HEK293 (cell line): ENCODE data around the gene SLC30A7.

ENCODE experiments used
- CTCF ChIA-PET: fragments of 350-600 bp; formaldehyde crosslinking; extraction: SDS; loops from one replicate; lab custom pipeline; 2021; ENCODE audit warnings: antibody characterized with exemption; lab: Yijun Ruan, JAX
- POLR2A ChIA-PET: fragments of 300-600 bp; formaldehyde crosslinking; extraction: SDS; loops from one replicate; lab custom pipeline; 2020; ENCODE audit warnings: antibody characterized with exemption, inconsistent platforms; lab: Yijun Ruan, JAX
- H3K27ac ChIP-seq: fragments of 200-500 bp; sonication (Bioruptor generic); 2 replicates; pipeline ENCODE4 v1.5.1; 2014; ENCODE audit warnings: low read depth, low read length, control low read depth, inconsistent platforms; ENCODE audit errors: extremely low read depth
- H3K36me3 ChIP-seq, 2 experiments: fragments of 200-500 bp in 1 of 2; sonication (Bioruptor generic) in 1 of 2; 1 replicate in 1 of 2; 2 replicates in 1 of 2; pipeline ENCODE4 v1.5.1; 2014 to 2017; ENCODE audit warnings: inconsistent platforms in 2 of 2, low read length in 2 of 2; ENCODE audit not compliant: control insufficient read depth in 2 of 2, insufficient read depth in 1 of 2
- H3K4me1 ChIP-seq: fragments of 200-500 bp; sonication (Bioruptor generic); 2 replicates; pipeline ENCODE4 v1.5.1; 2014; ENCODE audit warnings: mild to moderate bottlenecking, low read length, inconsistent platforms; ENCODE audit not compliant: control insufficient read depth, insufficient read depth
- H3K4me3 ChIP-seq: 2 replicates; pipeline ENCODE4 v1.5.1; 2011; ENCODE audit warnings: low read depth, mild to moderate bottlenecking, control low read depth, low read length, moderate library complexity
- H3K9me3 ChIP-seq: fragments of 200-500 bp; sonication (Bioruptor generic); 2 replicates; pipeline ENCODE4 v1.5.1; 2014; ENCODE audit warnings: low read depth, low read length, inconsistent platforms; ENCODE audit not compliant: control insufficient read depth, insufficient read depth
- AEBP2 ChIP-seq: fragments of 450-650 bp; formaldehyde crosslinking; IDR thresholded peaks from 2 replicates; pipeline ENCODE4 v1.5.1; 2016; ENCODE audit warnings: missing biosample characterization, missing genetic modification characterization, borderline replicate concordance
- ELK4 ChIP-seq: IDR thresholded peaks from 2 replicates; pipeline ENCODE4 v1.6.1; 2011; ENCODE audit warnings: mild to moderate bottlenecking, low read depth, low read length, borderline replicate concordance
- KLF8 ChIP-seq: fragments of 450-650 bp; formaldehyde crosslinking; IDR thresholded peaks from 2 replicates; pipeline ENCODE4 v1.5.1; 2016; ENCODE audit warnings: missing biosample characterization, missing genetic modification characterization
- OSR2 ChIP-seq: fragments of 450-650 bp; formaldehyde crosslinking; IDR thresholded peaks from 2 replicates; pipeline ENCODE4 v1.5.1; 2016; ENCODE audit warnings: missing biosample characterization, missing genetic modification characterization
- PRDM2 ChIP-seq: fragments of 450-650 bp; formaldehyde crosslinking; IDR thresholded peaks from 2 replicates; pipeline ENCODE4 v1.5.1; 2016; ENCODE audit warnings: missing biosample characterization, missing genetic modification characterization, borderline replicate concordance
- SCRT1 ChIP-seq: fragments of 450-650 bp; formaldehyde crosslinking; IDR thresholded peaks from 2 replicates; pipeline ENCODE4 v1.5.1; 2016; ENCODE audit warnings: missing biosample characterization, missing genetic modification characterization, borderline replicate concordance
- SETDB1 ChIP-seq: IDR thresholded peaks from one replicate; pipeline ENCODE4 v1.6.1; 2017; ENCODE audit warnings: mild to moderate bottlenecking, low read length, moderate library complexity, mixed read lengths; ENCODE audit not compliant: insufficient read length
- ZBTB48 ChIP-seq: fragments of 450-650 bp; formaldehyde crosslinking; IDR thresholded peaks from 2 replicates; pipeline ENCODE4 v1.5.1; 2016; ENCODE audit warnings: missing biosample characterization, missing genetic modification characterization
- ZBTB7A ChIP-seq: fragments of 450-650 bp; formaldehyde crosslinking; IDR thresholded peaks from 2 replicates; pipeline ENCODE4 v1.5.1; 2016; ENCODE audit warnings: low read depth, missing biosample characterization, missing genetic modification characterization
- ZFP41 ChIP-seq: fragments of 450-650 bp; formaldehyde crosslinking; IDR thresholded peaks from 2 replicates; pipeline ENCODE4 v1.5.1; 2016; ENCODE audit warnings: missing biosample characterization, missing genetic modification characterization, borderline replicate concordance
- ZNF114 ChIP-seq: fragments of 450-650 bp; formaldehyde crosslinking; IDR thresholded peaks from 2 replicates; pipeline ENCODE4 v1.5.0; 2017; ENCODE audit warnings: missing biosample characterization, missing genetic modification characterization
- ZNF138 ChIP-seq: fragments of 450-650 bp; formaldehyde crosslinking; IDR thresholded peaks from 2 replicates; pipeline ENCODE4 v1.5.1; 2016; ENCODE audit warnings: missing biosample characterization, missing genetic modification characterization, borderline replicate concordance
- ZNF157 ChIP-seq: fragments of 450-650 bp; formaldehyde crosslinking; IDR thresholded peaks from 2 replicates; pipeline ENCODE4 v1.5.1; 2016; ENCODE audit warnings: missing biosample characterization, missing genetic modification characterization
- ZNF174 ChIP-seq: fragments of 450-650 bp; formaldehyde crosslinking; IDR thresholded peaks from 2 replicates; pipeline ENCODE4 v1.5.0; 2017; ENCODE audit warnings: missing biosample characterization, mild to moderate bottlenecking, missing genetic modification characterization
- ZNF223 ChIP-seq: fragments of 450-650 bp; formaldehyde crosslinking; IDR thresholded peaks from 2 replicates; pipeline ENCODE4 v1.5.1; 2016; ENCODE audit warnings: missing biosample characterization, missing genetic modification characterization
- ZNF324 ChIP-seq: fragments of 450-650 bp; formaldehyde crosslinking; IDR thresholded peaks from 2 replicates; pipeline ENCODE4 v1.5.1; 2016; ENCODE audit warnings: missing biosample characterization, missing genetic modification characterization
- ZNF433 ChIP-seq: fragments of 450-650 bp; formaldehyde crosslinking; IDR thresholded peaks from 2 replicates; pipeline ENCODE4 v1.5.1; 2016; ENCODE audit warnings: missing biosample characterization, missing genetic modification characterization, low read depth
- ZNF514 ChIP-seq: fragments of 450-650 bp; formaldehyde crosslinking; IDR thresholded peaks from 2 replicates; pipeline ENCODE4 v1.5.1; 2016; ENCODE audit warnings: missing biosample characterization, missing genetic modification characterization
- ZNF560 ChIP-seq: fragments of 450-650 bp; formaldehyde crosslinking; IDR thresholded peaks from 2 replicates; pipeline ENCODE4 v1.5.1; 2017; ENCODE audit warnings: missing biosample characterization, missing genetic modification characterization, borderline replicate concordance
- ZNF585B ChIP-seq: fragments of 450-650 bp; formaldehyde crosslinking; IDR thresholded peaks from 2 replicates; pipeline ENCODE4 v1.5.1; 2016; ENCODE audit warnings: missing biosample characterization, missing genetic modification characterization
- ZNF596 ChIP-seq: fragments of 450-650 bp; IDR thresholded peaks from 2 replicates; pipeline ENCODE4 v1.5.0; 2018; ENCODE audit warnings: missing biosample characterization, mild to moderate bottlenecking, missing genetic modification characterization, moderate library complexity
- ZNF610 ChIP-seq: fragments of 450-650 bp; formaldehyde crosslinking; IDR thresholded peaks from 2 replicates; pipeline ENCODE4 v1.5.1; 2016; ENCODE audit warnings: missing biosample characterization, missing genetic modification characterization, borderline replicate concordance
- ZNF660 ChIP-seq: fragments of 450-650 bp; IDR thresholded peaks from 2 replicates; pipeline ENCODE4 v1.5.1; 2018; ENCODE audit warnings: missing biosample characterization, mild to moderate bottlenecking, missing genetic modification characterization
- ZNF76 ChIP-seq: fragments of 450-650 bp; formaldehyde crosslinking; IDR thresholded peaks from 2 replicates; pipeline ENCODE4; 2016; ENCODE audit warnings: low read depth, missing biosample characterization, missing genetic modification characterization, borderline replicate concordance
- ZNF776 ChIP-seq: fragments of 450-650 bp; formaldehyde crosslinking; IDR thresholded peaks from 2 replicates; pipeline ENCODE4 v1.5.0; 2017; ENCODE audit warnings: missing biosample characterization, missing genetic modification characterization, borderline replicate concordance
- ZNF777 ChIP-seq: fragments of 450-650 bp; formaldehyde crosslinking; IDR thresholded peaks from 2 replicates; pipeline ENCODE4 v1.5.1; 2017; ENCODE audit warnings: missing biosample characterization, missing genetic modification characterization, borderline replicate concordance
- ZNF792 ChIP-seq: fragments of 450-650 bp; formaldehyde crosslinking; IDR thresholded peaks from 2 replicates; pipeline ENCODE4 v1.5.1; 2016; ENCODE audit warnings: missing biosample characterization, missing genetic modification characterization
- ZSCAN30 ChIP-seq: fragments of 450-650 bp; IDR thresholded peaks from 2 replicates; pipeline ENCODE4 v1.5.1; 2018; ENCODE audit warnings: missing biosample characterization, mild to moderate bottlenecking, missing genetic modification characterization, moderate library complexity

SLC30A7 gene

GRCh38 chr1:101027194-101027772 is 131.4 kb downstream of the SLC30A7 start:
- Histone ChIP-seq H3K4me3 (no peak overlapping the region), H3K4me1 (peaks cover 3% of the 10 kb centered on the region; the same call in 1 of the 2 replicates), H3K36me3 (peaks cover 4 to 25% of the 10 kb centered on the region in 2 experiments; a peak in 2 of 3 replicates), H3K9me3 (no peaks in the 10 kb centered on the region), H3K27ac (no peak overlapping the region)
- CTCF ChIA-PET: interaction anchor here (1.0 kb wide), 1 partner anchor 261 kb away, joined by 3 read pairs; no protein-coding TSS in a partner anchor
- POLR2A ChIA-PET: no interaction called here
- TF ChIP-seq ZFP41 (tag by site-specific recombination): no peak
- no peak for TF ChIP-seq ZNF777
- no peak for TF ChIP-seq SCRT1 (tag by site-specific recombination)
- TF ChIP-seq ZNF560 (tag by site-specific recombination): no peak
- TF ChIP-seq ZNF596 (tag by site-specific recombination): no peak
- TF ChIP-seq ZNF792 (tag by site-specific recombination): no peak
- no peak for TF ChIP-seq ZNF660
- no peak for TF ChIP-seq OSR2
- no peak for TF ChIP-seq PRDM2
- TF ChIP-seq ZNF114 (tag by site-specific recombination): no peak
- no peak for TF ChIP-seq ZNF585B (tag by site-specific recombination)
- no peak for TF ChIP-seq ZBTB7A
- TF ChIP-seq SETDB1: no peak
- no peak for TF ChIP-seq ZSCAN30 (tag by site-specific recombination)
- TF ChIP-seq ZNF76 (tag by site-specific recombination): no peak

GRCh38 chr1:101028466-101028865 is 132.6 kb downstream of the SLC30A7 start:
- no peak for TF ChIP-seq ZNF138 (tag by site-specific recombination)
- no peak for TF ChIP-seq ZNF324 (tag by site-specific recombination)
- TF ChIP-seq ZNF610 (tag by site-specific recombination): no peak
- no peak for TF ChIP-seq ELK4
- TF ChIP-seq ZNF223: no peak
- TF ChIP-seq ZNF114 (tag by site-specific recombination): no peak
- no peak for TF ChIP-seq ZNF776 (tag by site-specific recombination)
- TF ChIP-seq ZBTB48 (tag by site-specific recombination): no peak
- TF ChIP-seq ZNF433 (tag by site-specific recombination): no peak
- no peak for TF ChIP-seq ZNF174 (tag by site-specific recombination)
- no peak for TF ChIP-seq ZNF514 (tag by site-specific recombination)
- no peak for TF ChIP-seq KLF8 (tag by site-specific recombination)
- TF ChIP-seq AEBP2 (tag by site-specific recombination): no peak
- no peak for TF ChIP-seq ZNF157 (tag by site-specific recombination)
- no peak overlapping the region for H3K27ac ChIP-seq
- POLR2A ChIA-PET: no interaction called here
- H3K9me3 ChIP-seq: no peaks in the 10 kb centered on the region
- H3K4me1 ChIP-seq: 0 out of 2 replicates have a peak, but pooled peaks cover 3% of the 10 kb centered on the region
- CTCF ChIA-PET: interaction anchor here (0.6 kb wide), 1 partner anchor 36 kb away, joined by 3 read pairs; no protein-coding TSS in a partner anchor
- no peak overlapping the region for H3K4me3 ChIP-seq
- H3K36me3 ChIP-seq: peaks cover 4 to 15% of the 10 kb centered on the region in 2 experiments; a peak in 2 of 3 replicates
